T47D (cell line): ENCODE results near the gene TMEM179.

Experiments used
- DNase-seq, 2 experiments: peaks; one replicate each; pipeline versions ENCODE4 v3.0.0 to v3.0.0-alpha.2; 2011 to 2012; ENCODE audit warnings: low read depth in 1 of 2, low spot score in 1 of 2
- JUND ChIP-seq: IDR thresholded peaks from 2 replicates; pipeline ENCODE4 v1.6.1; 2012; ENCODE audit warnings: low read depth
- in situ Hi-C: cut with HindIII; loops from 2 replicates; pipeline ENCODE4 v1.10.0; 2016; ENCODE audit warnings: low sequenced_read_pairs, low pct_unique_long_range_greater_than_20kb

TMEM179 gene

GRCh38 chr14:104542871-104543830 is 61.4 kb downstream of the TMEM179 start:
- no peak for DNase-seq
- no peak for TF ChIP-seq JUND
- in situ Hi-C loops: no loop called here

GRCh38 chr14:104541905-104542465 is 62.6 kb downstream of the TMEM179 start:
- in situ Hi-C loops: no loop called here
- no peak for DNase-seq
- no peak for TF ChIP-seq JUND
